Measurements from ENCODE around the gene TRAPPC3L. TPM values are rescaled to one million over a fixed set of nuclear protein-coding genes. Genes with fewer than 3 reads are reported as not detected.

TRAPPC3L gene
- polyA plus RNA-seq, 1 of the 3 experiments (the other 2 are of a cell fraction) = 0.03 TPM

DNA sequence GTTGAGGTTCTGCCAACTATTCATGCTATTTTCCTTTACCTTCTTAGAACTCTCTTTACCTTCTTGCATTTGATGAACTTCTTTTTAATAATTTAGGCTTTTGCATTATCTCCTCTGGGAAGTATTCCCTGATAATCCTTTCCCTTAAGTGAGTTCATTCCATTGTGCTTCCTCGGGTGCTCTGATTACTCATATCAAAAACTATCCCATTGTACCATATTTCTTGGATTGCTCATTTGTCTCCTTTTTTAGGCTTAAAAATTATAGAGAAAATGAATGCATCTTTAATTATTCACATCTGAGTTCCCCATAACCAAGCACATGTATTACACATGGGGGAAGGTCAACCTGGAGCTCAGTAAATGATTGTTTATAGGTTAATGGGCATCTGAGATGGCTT lies 10.6 kb upstream of the TRAPPC3L start (continued):
- TF ChIP-seq, protein P1, sequence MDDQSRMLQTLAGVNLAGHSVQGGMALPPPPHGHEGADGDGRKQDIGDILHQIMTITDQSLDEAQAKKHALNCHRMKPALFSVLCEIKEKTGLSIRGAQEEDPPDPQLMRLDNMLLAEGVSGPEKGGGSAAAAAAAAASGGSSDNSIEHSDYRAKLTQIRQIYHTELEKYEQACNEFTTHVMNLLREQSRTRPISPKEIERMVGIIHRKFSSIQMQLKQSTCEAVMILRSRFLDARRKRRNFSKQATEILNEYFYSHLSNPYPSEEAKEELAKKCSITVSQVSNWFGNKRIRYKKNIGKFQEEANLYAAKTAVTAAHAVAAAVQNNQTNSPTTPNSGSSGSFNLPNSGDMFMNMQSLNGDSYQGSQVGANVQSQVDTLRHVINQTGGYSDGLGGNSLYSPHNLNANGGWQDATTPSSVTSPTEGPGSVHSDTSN (IDR thresholded peaks at IDR 0.05) = no peak; the same call in 1 of the 2 replicates
- TF ChIP-seq, protein P2, sequence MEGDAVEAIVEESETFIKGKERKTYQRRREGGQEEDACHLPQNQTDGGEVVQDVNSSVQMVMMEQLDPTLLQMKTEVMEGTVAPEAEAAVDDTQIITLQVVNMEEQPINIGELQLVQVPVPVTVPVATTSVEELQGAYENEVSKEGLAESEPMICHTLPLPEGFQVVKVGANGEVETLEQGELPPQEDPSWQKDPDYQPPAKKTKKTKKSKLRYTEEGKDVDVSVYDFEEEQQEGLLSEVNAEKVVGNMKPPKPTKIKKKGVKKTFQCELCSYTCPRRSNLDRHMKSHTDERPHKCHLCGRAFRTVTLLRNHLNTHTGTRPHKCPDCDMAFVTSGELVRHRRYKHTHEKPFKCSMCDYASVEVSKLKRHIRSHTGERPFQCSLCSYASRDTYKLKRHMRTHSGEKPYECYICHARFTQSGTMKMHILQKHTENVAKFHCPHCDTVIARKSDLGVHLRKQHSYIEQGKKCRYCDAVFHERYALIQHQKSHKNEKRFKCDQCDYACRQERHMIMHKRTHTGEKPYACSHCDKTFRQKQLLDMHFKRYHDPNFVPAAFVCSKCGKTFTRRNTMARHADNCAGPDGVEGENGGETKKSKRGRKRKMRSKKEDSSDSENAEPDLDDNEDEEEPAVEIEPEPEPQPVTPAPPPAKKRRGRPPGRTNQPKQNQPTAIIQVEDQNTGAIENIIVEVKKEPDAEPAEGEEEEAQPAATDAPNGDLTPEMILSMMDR (IDR thresholded peaks at IDR 0.05) = no peak
- TF ChIP-seq RCOR1 (IDR thresholded peaks at IDR 0.05; ENCODE audit: low read length) = no peak
- no peak for TF ChIP-seq RFX5 (IDR thresholded peaks at IDR 0.05; ENCODE audit: low read length)
- no peak for TF ChIP-seq FOXJ3 (CRISPR knock-in tag; IDR thresholded peaks at IDR 0.05)
- TF ChIP-seq YY1 (IDR thresholded peaks at IDR 0.05; ENCODE audit: low read depth) = no peak
- TF ChIP-seq, protein P3, sequence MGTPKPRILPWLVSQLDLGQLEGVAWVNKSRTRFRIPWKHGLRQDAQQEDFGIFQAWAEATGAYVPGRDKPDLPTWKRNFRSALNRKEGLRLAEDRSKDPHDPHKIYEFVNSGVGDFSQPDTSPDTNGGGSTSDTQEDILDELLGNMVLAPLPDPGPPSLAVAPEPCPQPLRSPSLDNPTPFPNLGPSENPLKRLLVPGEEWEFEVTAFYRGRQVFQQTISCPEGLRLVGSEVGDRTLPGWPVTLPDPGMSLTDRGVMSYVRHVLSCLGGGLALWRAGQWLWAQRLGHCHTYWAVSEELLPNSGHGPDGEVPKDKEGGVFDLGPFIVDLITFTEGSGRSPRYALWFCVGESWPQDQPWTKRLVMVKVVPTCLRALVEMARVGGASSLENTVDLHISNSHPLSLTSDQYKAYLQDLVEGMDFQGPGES (IDR thresholded peaks at IDR 0.05; ENCODE audit: low read depth, low read length) = no peak
- peak; percentile 80 for TF ChIP-seq TCF12 (IDR thresholded peaks at IDR 0.05)
- no peak for TF ChIP-seq RAD21 (IDR thresholded peaks at IDR 0.05; ENCODE audit: low read length)
- TF ChIP-seq JUND (IDR thresholded peaks at IDR 0.05) = peak; percentile 67
- TF ChIP-seq, protein P4, sequence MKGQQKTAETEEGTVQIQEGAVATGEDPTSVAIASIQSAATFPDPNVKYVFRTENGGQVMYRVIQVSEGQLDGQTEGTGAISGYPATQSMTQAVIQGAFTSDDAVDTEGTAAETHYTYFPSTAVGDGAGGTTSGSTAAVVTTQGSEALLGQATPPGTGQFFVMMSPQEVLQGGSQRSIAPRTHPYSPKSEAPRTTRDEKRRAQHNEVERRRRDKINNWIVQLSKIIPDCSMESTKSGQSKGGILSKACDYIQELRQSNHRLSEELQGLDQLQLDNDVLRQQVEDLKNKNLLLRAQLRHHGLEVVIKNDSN (IDR thresholded peaks at IDR 0.05; ENCODE audit: borderline replicate concordance, low read depth) = no peak
- no peak for TF ChIP-seq CHD2 (IDR thresholded peaks at IDR 0.05; ENCODE audit: low read length, partially characterized antibody)
- TF ChIP-seq, protein P5, sequence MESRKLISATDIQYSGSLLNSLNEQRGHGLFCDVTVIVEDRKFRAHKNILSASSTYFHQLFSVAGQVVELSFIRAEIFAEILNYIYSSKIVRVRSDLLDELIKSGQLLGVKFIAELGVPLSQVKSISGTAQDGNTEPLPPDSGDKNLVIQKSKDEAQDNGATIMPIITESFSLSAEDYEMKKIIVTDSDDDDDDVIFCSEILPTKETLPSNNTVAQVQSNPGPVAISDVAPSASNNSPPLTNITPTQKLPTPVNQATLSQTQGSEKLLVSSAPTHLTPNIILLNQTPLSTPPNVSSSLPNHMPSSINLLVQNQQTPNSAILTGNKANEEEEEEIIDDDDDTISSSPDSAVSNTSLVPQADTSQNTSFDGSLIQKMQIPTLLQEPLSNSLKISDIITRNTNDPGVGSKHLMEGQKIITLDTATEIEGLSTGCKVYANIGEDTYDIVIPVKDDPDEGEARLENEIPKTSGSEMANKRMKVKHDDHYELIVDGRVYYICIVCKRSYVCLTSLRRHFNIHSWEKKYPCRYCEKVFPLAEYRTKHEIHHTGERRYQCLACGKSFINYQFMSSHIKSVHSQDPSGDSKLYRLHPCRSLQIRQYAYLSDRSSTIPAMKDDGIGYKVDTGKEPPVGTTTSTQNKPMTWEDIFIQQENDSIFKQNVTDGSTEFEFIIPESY (IDR thresholded peaks at IDR 0.05; ENCODE audit: borderline replicate concordance, low read depth) = no peak
- no peak for TF ChIP-seq GATA2 (CRISPR knock-in tag; IDR thresholded peaks at IDR 0.05)
- TF ChIP-seq, protein P6, sequence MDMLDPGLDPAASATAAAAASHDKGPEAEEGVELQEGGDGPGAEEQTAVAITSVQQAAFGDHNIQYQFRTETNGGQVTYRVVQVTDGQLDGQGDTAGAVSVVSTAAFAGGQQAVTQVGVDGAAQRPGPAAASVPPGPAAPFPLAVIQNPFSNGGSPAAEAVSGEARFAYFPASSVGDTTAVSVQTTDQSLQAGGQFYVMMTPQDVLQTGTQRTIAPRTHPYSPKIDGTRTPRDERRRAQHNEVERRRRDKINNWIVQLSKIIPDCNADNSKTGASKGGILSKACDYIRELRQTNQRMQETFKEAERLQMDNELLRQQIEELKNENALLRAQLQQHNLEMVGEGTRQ (IDR thresholded peaks at IDR 0.05; ENCODE audit: borderline replicate concordance, low read depth, low read length) = no peak
- TF ChIP-seq POLR2AphosphoS5 (IDR thresholded peaks at IDR 0.05; ENCODE audit: low read depth, low read length) = no peak
- no peak for TF ChIP-seq MXI1 (IDR thresholded peaks at IDR 0.05; ENCODE audit: low read depth, low read length)
- TF ChIP-seq NRF1 (IDR thresholded peaks at IDR 0.05; ENCODE audit: low read depth, low read length) = no peak
- no peak for TF ChIP-seq SMC3 (IDR thresholded peaks at IDR 0.05; ENCODE audit: low read depth, low read length)
- no peak for TF ChIP-seq ELF1 (IDR thresholded peaks at IDR 0.05)
- peak; percentile 78 for TF ChIP-seq FOSL2 (IDR thresholded peaks at IDR 0.05; ENCODE audit: borderline replicate concordance, low read depth)
- TF ChIP-seq EZH2phosphoT487 (IDR thresholded peaks at IDR 0.05; ENCODE audit: borderline replicate concordance, low read depth) = no peak
- no peak for TF ChIP-seq SIN3A (IDR thresholded peaks at IDR 0.05; ENCODE audit: borderline replicate concordance, low read depth, low read length)
- no peak for TF ChIP-seq RXRA (IDR thresholded peaks at IDR 0.05; ENCODE audit: borderline replicate concordance, low read depth)
- peak; percentile 50; the same call in 1 of the 2 replicates for TF ChIP-seq NFIC (IDR thresholded peaks at IDR 0.05; ENCODE audit: borderline replicate concordance)
